Stimulated activated CD8-positive, alpha-beta memory T cell treated with anti-CD3 and anti-CD28 coated beads, Interleukin-15, amount 100 ng/mL, for 1 hour (primary cell): ENCODE measurements around the gene TMEM229A.
"Not testable (repeated sequence)": the region's sequence is repeated elsewhere in the genome, so short reads cannot be mapped to it uniquely, and the experiment has no call there.

Source experiments
- DNase-seq: peaks from one replicate; pipeline ENCODE4 v3.0.0-alpha.2; 2020; ENCODE audit warnings: low read depth

The TMEM229A gene

DNA sequence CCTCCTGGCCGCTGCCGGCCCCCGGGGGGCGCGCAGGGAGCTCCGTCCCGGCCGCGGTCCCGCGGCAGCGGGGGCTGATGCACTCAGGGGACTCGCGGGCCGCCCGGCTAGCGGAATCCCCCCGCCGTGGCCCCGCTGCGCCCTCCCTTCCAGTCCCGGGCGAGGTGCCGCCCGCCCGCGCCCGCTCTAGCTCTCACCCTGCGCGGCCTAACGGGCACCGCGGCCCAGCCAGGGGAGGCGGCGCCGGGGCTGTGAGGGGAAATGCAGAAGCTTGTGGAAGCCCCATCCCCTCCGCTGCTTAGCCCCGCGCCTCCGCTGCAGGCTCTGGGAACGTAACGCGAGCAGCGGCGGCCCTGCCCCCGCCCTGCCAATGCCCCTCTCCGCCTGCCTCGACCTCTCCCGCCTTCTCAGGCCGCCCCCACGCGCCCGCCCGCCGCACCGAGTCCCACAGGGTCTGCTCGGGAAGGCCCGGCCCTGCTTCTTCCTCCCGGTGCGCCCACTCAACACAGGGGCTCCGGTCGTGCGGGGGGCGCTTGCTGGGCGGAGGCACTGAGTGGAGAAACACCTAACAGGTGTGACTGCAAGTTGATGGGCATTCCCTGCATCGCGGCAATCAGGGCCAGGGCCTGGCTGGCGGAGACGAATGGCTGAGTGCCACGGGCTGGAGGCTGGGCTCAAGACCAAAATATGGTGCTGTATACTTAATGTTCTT, 384 bp upstream of the TMEM229A start:
- DNase-seq, result no peak

DNA sequence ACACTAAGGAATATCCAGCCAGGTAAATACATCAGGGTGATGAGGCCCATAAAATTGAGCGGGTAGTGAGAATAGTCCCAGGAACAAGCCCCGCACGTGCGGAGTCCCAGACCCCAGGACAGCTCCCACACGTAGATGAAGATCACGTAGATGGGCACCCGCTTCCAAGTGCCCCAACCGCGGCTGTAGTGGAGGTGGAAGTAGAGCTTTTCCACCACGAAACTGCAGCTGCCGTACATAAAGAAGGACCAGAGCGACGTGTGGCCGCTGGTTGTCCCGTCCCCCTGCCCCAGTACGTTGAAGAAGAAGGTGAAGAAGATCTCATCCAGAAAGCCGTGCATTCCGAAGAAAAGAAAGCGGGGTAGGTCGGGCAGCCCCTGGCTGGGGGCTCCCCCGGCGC, 948 bp downstream of the TMEM229A start:
- no peak for DNase-seq

DNA sequence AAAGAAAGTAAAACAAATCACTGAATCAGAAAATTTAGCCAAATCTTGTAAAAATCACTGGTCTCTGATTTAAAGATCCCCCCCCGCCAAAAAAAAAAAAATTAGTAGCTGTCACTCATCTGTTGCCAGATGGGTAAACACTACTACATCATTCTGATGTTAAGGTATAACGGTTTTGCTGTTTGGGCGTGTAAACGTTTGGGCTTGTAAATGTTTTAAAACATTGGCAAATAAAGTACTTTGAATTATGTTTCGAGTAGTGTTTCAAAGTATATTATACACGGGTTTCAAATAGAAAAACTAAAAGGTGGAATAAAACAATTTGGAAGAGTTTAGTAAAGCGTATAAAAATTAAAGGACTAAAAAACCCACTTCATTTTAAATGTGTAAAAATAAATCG, 1.5 kb downstream of the TMEM229A start:
- no peak for DNase-seq

DNA sequence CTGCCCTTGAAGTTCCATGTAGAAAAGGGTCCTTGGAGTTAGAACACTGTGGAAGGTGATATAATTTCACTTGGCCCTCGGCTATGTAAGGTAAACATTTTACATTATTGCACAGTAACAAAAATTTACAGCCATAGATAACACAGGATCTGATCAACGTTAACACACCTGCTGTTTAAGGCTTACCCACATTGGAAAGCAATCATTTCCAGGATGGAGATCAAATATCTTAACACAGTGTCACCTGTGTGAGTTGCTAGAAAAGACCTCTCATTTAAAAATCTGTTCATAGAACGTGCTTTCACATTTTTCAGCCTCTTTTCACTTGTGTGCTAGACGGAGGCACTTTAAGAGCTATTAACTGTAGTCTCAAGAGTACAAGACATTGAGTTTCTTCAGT, 1.9 kb downstream of the TMEM229A start:
- no peak for DNase-seq

DNA sequence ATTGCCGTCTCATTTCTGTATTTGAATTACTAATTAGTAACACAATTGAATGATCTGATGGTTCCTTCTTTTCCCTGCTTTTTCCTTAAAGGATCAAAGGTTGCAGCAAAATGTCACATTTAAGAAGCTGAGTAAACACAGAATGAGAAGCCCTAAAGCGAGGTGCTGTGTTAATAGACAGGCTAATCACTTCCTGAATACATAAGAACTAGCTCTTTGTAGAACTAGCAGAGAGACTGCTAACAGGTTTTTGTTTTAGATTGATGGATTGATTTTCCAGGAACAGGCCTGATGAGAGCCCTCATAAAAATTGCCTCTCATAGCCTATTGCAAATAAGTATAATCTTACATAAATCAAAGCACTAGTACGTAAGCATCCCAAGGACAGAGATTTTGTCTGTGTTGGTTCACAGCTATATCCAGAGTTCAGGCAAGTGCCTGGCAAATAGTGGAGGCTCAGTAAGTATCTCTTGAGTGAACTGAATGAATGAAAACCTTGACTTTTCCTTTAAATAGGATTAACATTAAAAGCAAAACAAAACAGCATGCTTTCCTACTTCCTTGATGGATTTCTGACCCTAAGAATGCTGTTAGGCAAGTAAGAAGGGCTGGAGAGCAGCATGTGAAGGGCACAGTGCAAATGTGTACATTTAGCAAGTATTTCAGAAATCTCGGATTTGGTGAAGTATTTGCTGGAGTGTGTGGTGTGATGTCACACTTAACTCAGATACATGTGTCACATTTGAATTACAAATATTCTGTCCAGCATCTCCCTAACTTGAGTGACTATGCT, 3.3 kb downstream of the TMEM229A start:
- DNase-seq, result no peak

DNA sequence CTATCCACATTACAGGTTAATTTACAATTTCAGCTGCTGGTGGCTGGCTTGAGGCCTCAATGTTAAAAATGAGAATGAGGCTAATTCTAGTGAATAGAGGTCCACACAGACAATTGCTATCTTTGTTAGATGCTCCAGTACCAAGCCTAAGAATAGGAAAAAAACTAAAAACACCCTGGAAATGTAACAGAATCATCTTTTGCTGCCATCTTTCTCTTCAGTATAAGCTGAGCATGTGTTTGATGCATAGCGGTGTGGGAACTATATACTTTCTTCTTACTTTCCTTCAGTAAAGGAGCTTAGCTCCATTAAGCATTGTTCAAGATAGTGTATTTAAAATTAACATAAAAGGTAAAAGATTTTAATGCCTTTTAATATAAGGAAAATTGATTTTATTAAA, 5.6 kb downstream of the TMEM229A start:
- DNase-seq, result no peak

DNA sequence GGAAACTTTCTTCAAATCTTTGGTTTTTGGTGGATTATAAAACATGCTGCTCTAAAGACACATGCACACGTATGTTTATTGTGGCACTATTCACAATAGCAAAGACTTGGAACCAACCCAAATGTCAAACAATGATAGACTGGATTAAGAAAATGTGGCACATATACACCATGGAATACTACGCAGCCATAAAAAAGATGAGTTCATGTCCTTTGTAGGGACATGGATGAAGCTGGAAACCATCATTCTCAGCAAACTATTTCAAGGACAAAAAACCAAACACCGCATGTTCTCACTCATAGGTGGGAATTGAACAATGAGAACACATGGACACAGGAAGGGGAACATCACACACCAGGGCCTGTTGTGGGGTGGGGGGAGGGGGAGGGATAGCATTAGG, 8.5 kb downstream of the TMEM229A start:
- not testable (repeated sequence) for DNase-seq

DNA sequence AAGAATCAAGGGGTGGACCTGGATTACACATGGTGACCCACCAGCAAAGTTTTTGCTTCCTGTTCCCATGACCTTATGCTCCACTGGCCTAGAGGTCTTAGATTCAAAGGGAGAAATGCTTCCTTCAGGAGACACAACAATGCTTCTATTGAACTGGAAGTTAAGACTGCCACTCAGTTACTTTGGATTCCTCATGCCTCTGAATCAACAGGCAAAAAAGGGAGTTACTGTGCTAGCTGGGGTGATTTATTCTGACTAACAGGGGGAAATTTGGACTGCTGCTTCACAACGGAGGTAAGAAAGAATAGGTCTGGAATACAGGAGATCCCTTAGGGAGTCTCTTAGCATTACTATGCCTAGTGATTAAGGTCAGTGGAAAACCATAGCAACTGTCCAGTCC, 10.3 kb downstream of the TMEM229A start:
- DNase-seq, result no peak

DNA sequence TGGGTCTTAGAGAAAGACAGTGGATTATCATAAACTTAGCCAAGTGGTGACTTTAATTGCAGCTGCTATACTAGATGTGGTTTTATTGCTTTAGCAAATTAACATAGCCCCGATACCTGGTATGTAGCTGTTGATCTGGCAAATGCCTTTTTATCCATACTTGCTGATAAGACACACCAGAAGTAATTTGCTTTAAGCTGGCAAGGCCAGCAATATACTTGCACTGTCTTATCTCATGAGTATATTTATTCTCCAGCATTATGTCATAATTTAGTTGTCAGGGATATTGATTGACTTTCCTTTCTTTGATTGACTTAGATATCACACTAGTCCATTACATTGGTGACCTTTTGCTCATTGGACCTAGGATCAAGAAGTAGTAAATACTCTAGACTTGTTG, 12.8 kb downstream of the TMEM229A start:
- no peak for DNase-seq

DNA sequence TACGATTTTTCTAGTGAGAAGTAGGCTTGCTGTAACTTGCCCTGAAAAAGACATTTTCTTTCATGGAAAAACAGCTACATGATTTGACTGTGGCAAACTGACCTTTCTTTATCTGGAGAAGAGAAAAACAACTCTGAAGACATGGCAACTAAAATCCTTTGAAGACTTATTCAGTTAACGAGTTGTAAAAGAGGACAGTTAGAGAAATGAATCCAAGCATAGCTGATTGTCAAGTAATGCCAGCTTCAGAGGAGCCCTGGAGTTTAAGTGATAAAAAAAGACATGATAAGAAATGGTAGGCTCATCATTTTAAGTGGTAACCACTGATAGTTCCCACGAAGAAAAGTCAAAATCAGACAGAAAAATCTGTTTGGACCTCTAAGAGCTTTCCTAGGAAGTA, 19.6 kb downstream of the TMEM229A start:
- no peak for DNase-seq

DNA sequence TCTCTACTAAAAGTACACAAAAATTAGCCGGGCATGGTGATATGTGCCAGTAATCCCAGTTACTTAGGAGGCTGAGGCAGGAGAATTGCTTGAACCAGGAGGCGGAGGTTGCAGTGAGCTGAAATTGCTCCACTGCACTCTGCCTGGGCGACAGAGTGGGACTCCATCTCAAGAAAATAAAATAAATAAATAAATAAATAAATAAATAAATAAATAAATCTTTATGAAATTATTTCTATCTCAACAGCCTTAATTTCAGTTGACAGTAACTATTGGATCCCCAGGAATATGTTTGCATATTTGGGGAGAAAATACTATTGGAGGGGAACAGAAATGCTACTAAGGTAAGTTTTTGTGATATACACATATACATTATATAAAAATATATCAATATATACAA, 20.0 kb downstream of the TMEM229A start:
- DNase-seq, result no peak

DNA sequence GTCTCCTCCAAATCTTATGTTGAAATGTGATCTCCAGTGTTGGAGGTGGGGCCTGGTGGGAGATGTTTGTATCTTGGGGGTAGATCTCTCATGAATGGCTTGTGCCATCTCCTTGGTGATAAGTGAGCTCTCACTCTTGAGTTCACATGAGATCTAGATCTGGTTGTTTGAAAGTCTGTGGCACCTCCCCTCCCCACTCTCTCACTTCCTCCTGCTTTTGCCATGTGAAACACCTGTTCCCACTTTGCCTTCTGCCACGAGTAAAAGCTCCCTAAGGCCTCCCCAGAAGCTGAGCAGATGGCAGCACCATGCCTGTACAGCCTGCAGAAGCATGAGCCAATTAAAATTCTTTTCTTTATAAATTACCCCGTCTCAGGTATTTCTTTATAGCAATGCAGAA, 23.5 kb downstream of the TMEM229A start:
- no peak for DNase-seq

DNA sequence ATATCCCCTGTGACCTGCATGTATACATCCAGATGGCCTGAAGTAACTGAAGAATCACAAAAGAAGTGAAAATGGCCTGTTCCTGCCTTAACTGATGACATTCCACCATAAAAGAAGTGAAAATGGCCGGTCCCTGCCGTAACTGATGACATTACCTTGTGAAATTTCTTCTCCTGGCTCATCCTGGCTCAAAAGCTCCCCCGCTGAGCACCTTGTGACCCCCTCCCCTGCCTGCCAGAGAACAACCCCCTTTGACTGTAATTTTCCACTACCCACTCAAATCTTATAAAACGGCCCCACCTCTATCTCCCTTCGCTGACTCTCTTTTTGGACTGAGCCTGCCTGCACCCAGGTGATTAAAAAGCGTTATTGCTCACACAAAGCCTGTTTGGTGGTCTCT, 24.6 kb downstream of the TMEM229A start:
- DNase-seq, result not testable (repeated sequence)

DNA sequence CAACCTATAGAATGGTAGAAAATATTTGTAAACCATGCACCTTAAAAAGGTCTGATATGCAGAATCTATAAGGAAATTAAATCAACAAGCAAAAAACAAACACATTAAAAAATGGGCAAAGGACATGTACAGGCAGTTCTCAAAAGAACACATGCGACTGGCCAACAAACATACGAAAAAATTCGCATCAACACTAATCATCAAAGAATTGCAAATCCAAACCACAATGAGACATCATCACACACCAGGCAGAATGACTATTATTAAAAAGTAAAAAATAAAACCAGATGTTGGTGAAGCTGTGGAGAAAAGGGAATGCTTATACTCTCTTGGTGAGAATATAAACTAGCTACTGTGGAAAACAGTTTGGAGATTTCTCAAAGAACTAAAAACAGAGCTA, 33.2 kb downstream of the TMEM229A start:
- no peak for DNase-seq

DNA sequence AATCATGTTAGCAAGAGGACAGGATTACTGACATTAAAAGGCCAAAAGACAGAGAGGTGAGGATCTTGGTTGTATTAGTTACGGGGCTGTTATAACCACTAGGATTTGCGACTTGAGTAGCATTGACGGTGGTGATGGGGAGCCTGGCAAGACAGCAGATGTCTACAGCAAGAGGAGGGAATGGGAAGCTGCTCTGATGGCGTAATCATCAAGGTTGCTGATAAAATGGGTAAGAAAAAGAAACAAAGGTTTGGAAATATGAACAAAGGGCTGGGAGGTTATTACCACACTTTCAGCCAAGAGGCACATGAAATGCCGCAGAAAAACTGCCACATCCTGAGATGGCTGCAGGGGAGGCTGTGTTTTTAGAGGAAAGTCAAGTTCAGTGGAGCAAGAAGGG, 33.9 kb downstream of the TMEM229A start:
- no peak for DNase-seq

DNA sequence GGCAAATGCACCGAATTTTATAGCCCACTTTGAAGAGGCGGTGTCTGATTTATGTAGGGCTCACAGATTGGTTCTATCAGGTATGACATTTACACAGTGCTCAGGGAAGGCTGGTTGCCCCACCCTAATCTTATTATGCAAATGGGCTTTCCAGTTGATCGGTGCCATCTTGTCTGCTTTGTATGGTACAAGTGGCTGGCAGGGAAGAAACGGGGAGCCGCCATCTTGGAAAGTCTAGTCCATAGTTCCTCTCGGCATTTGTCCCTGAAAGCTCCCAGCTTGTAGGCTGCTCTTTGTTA, 36.6 kb downstream of the TMEM229A start:
- no peak for DNase-seq

DNA sequence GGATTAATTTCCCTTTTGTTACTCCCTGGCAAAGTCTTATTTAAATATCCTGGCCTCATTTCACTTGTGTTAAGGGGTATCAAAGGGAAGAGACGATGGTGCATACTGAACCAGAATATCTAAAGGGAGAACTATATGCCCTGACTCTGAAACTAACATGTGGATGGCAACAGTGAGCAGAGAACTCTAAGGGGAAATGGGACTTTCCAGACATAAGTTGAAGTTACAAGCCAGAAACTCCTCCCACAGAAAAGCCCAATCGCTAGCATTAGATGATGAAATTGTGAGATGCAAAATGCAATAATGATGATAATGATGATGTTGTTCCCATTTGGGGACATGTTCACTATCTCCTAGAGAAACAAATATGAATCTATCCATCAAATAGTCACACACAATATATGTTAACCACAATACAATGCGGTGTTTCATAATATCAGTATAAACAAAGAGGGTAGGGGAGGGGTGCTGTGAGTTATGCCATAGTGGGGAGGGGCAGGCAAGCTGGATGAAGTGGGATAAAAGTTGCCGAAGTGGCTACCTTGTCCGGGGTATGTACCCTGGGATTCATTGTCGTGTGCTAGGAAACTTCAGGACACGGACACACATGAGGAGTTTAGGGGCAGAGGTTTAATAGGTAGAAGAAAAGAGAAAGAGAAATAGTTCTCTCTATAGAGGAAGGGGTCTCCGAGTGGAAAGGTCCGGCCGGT, 37.1 kb downstream of the TMEM229A start:
- no peak for DNase-seq

DNA sequence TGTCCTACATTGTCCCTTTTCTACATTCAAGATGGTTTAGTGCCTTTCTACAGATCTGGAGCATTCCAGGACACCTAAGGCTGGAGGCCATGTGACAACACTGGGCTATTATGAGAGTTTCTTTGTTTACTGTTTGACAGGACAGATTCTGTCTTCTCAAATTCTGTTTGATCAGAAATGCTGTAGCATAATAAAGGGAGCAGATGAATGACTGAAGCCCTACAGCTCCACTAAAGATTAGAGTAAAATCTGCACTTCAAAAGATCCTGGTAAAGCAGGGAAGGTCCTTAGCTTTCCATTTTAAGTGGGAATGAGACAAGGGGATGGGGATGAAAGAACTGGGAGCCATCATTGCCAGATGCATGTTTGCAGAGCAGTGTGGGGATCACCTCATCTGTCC, 38.4 kb downstream of the TMEM229A start:
- DNase-seq, result no peak

DNA sequence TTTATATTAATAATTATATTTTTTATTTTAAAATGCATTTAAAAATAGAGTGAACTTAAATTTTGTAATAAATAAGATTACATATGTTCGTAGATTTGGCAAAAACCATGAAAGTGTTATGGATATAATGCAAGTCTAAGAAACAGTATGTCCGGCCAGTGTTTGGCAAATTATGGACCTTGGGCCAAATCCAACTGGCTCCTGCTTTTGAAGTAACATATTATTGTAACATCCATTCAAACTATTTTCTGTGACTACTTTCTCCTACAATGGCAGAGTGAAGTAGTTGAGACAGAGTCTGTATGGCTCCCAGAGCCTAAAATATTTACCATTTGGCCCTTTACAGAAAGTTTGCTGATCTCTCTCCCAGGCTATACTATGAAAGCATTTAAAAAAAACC, 38.9 kb downstream of the TMEM229A start:
- DNase-seq, result no peak

DNA sequence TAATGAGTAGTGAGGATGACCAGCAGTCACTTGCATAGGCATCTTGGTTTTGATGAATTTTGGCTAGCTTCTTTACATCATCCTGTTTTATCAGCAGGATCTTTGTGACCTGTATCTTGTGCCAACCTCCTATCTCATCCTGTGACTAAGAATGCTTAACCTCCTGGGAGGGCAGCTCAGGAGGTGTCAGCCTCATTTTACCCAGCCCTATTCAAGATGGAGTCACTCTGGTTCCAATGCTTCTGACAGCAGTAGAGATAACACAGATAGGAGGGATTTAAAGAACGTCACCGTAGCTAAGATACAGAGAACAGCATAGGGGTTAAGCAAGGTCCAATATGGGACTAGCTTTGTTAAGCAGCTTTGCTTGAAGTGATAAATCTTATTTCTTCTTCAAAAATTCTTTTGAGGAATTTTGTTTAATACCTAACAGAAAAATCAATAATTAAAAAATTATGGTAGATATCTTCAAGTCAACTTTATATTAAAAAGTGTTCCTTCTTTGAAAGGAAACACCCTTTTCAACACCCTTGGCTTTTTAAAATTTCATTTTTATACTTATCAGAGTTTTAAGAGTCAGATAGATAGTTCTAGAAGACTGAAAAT, 39.9 kb downstream of the TMEM229A start:
- no peak for DNase-seq

DNA sequence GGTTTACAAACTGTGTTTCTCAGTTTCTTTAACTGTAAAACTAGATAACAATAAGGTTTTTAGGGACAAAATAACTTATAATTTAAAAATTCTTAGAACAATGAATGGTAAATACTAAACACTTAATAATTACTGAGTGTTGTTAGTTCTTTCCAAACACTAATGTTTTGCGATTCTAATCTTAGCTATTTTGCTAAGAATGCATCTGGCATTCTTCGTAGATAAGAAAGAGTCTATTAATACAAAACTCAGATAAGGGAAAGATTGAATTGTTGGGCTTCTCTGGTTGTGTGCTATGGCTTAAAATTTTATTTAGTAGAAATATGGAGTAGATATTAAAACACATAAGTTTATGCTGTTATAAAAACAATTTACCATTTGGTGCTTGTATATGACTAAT, 45.4 kb downstream of the TMEM229A start:
- DNase-seq, result no peak
